ENCODE results near the gene ANKRD11. TPM values are rescaled to one million over a fixed set of nuclear protein-coding genes. Genes with fewer than 3 reads are reported as not detected.

Gene ANKRD11
- total RNA-seq, 1 experiment from 2014 or later, result 266 TPM

GRCh38 chr16:89344846-89345611, 145.3 kb downstream of the ANKRD11 start:
- BruUV-seq (replicated peaks), result no TSS peak
- no peak overlapping the region for H2AFZ ChIP-seq (ENCODE audit: low read depth, low read length, poor library complexity, severe bottlenecking)
- H3K27ac ChIP-seq (ENCODE audit: low read depth, low read length), result peak overlapping the region; percentile 39; the same call in 1 of the 2 replicates
- ChIA-PET POLR2A (interaction anchor here (0.8 kb wide), 1 partner anchor 10 kb away, joined by 3 read pairs; no protein-coding TSS in a partner anchor), CTCF (no interaction called here), RAD21 (ENCODE audit: low non-redundant PET in 1 of 2, low total read pairs in 2 of 2, uncharacterized antibody in 2 of 2, unreplicated experiment in 2 of 2) (no interaction called here)
- H3K9me3 ChIP-seq (ENCODE audit: control insufficient read depth in 1 of 2, insufficient read depth in 1 of 2, low read depth in 1 of 2, low read length in 2 of 2), result no peaks in the 10 kb centered on the region
- TF ChIP-seq SRF (IDR thresholded peaks at IDR 0.05; ENCODE audit: low read depth) (no peak), EZH2 (IDR thresholded peaks at IDR 0.05) (no peak), POLR2AphosphoS5 (IDR thresholded peaks at IDR 0.05; ENCODE audit: low read depth, low read length) (0 out of 2 replicates have a peak, but pooled peaks have one; percentile 11), ZFX (IDR thresholded peaks at IDR 0.05) (no peak), SIN3A (IDR thresholded peaks at IDR 0.05; ENCODE audit: low read depth) (no peak), ZNF274 (IDR thresholded peaks at IDR 0.05; ENCODE audit: low read depth, low read length) (no peak), JUND (IDR thresholded peaks at IDR 0.05) (no peak), ELF1 (IDR thresholded peaks at IDR 0.05; ENCODE audit: borderline replicate concordance, low read depth) (no peak)
- intact Hi-C loops (cut with micrococcal nuclease), result no loop called here
- no peaks in the 10 kb centered on the region for H3K9me2 ChIP-seq (ENCODE audit: insufficient read depth)
- H3K4me1 ChIP-seq (ENCODE audit: control insufficient read depth in 1 of 2, insufficient read depth in 2 of 2, low read length in 2 of 2), result peaks cover 37 to 44% of the 10 kb centered on the region in 2 experiments
- no peaks in the 10 kb centered on the region for H3K36me3 ChIP-seq (ENCODE audit: control insufficient read depth in 1 of 2, insufficient read depth in 2 of 2, low read length in 2 of 2)
- no peak for ATAC-seq
- no peak overlapping the region for H3K4me3 ChIP-seq (replicated peaks in 1 of 2; ENCODE audit: low read depth in 1 of 2, low read length in 2 of 2)
- H4K20me1 ChIP-seq (ENCODE audit: insufficient read depth), result peaks cover 63% of the 10 kb centered on the region; the same call in 1 of the 2 replicates
- no peaks in the 10 kb centered on the region for H3K27me3 ChIP-seq (ENCODE audit: insufficient read depth, low read length)
- peaks cover 100% of the 10 kb centered on the region for H3K79me2 ChIP-seq (ENCODE audit: insufficient read depth, low read length)
- no peak for DNase-seq (ENCODE audit: low read depth, low spot score)
- H3K9ac ChIP-seq (ENCODE audit: low read length), result peak overlapping the region; percentile 35; the same call in 1 of the 2 replicates
- peak overlapping the region; percentile 77 for H3K4me2 ChIP-seq (ENCODE audit: low read length)

GRCh38 chr16:89344458-89344834, 145.9 kb downstream of the ANKRD11 start:
- Histone ChIP-seq H3K27ac (ENCODE audit: low read depth, low read length) (peak overlapping the region; percentile 39), H3K9me3 (ENCODE audit: control insufficient read depth in 1 of 2, insufficient read depth in 1 of 2, low read depth in 1 of 2, low read length in 2 of 2) (no peaks in the 10 kb centered on the region), H3K9ac (ENCODE audit: low read length) (peak overlapping the region; percentile 35), H3K4me3 (replicated peaks in 1 of 2; ENCODE audit: low read depth in 1 of 2, low read length in 2 of 2) (peak overlapping the region in 1 of 2 experiments; percentile 40; a peak in 2 of 4 replicates), H3K4me2 (ENCODE audit: low read length) (peak overlapping the region; percentile 77), H2AFZ (ENCODE audit: low read depth, low read length, poor library complexity, severe bottlenecking) (no peak overlapping the region), H3K27me3 (ENCODE audit: insufficient read depth, low read length) (no peaks in the 10 kb centered on the region), H3K79me2 (ENCODE audit: insufficient read depth, low read length) (peaks cover 100% of the 10 kb centered on the region), H3K36me3 (ENCODE audit: control insufficient read depth in 1 of 2, insufficient read depth in 2 of 2, low read length in 2 of 2) (no peaks in the 10 kb centered on the region), H3K4me1 (ENCODE audit: control insufficient read depth in 1 of 2, insufficient read depth in 2 of 2, low read length in 2 of 2) (peaks cover 37 to 46% of the 10 kb centered on the region in 2 experiments), H3K9me2 (ENCODE audit: insufficient read depth) (no peaks in the 10 kb centered on the region), H4K20me1 (ENCODE audit: insufficient read depth) (peaks cover 61% of the 10 kb centered on the region; the same call in 1 of the 2 replicates)
- ChIA-PET CTCF (no interaction called here), POLR2A (no interaction called here), RAD21 (ENCODE audit: low non-redundant PET in 1 of 2, low total read pairs in 2 of 2, uncharacterized antibody in 2 of 2, unreplicated experiment in 2 of 2) (no interaction called here)
- no TSS peak for BruUV-seq (replicated peaks)
- DNase-seq (ENCODE audit: low read depth, low spot score) (no peak), ATAC-seq (no peak)
- TF ChIP-seq CTCF (IDR thresholded peaks at IDR 0.05 in 2 of 3, conservative IDR thresholded peaks at IDR 0.05 in 1 of 3; ENCODE audit: borderline replicate concordance in 1 of 3, insufficient read depth in 1 of 3, low read depth in 2 of 3, low read length in 2 of 3) (no peak), ELF1 (IDR thresholded peaks at IDR 0.05; ENCODE audit: borderline replicate concordance, low read depth) (no peak), EGR1 (IDR thresholded peaks at IDR 0.05; ENCODE audit: low read depth) (no peak), EZH2 (IDR thresholded peaks at IDR 0.05) (no peak), TCF7L2 (IDR thresholded peaks at IDR 0.05; ENCODE audit: borderline replicate concordance, extremely low read depth, insufficient read depth, insufficient read length) (no peak)
- intact Hi-C loops (cut with micrococcal nuclease), result no loop called here

All from HCT116 (cell line).